Coronary artery (tissue), 2 donors: ENCODE results near the gene TMEFF2.

ENCODE experiments used
- DNase-seq: peaks from one replicate; pipeline ENCODE4 v3.0.0-alpha.2; 2017; ENCODE audit warnings: low spot score
- H3K27ac ChIP-seq, 2 donors: fragments of 200-600 bp; sonication (generic); one replicate each; pipeline ENCODE4 v1.5.1; 2016 to 2019
- H3K4me3 ChIP-seq: fragments of 200-600 bp; sonication (generic); 2 replicates; pipeline ENCODE4 v1.5.1; 2016; ENCODE audit warnings: mild to moderate bottlenecking, moderate library complexity
- TF ChIP-seq, protein P1 (sequence below): fragments of 200-600 bp; sonication (generic); IDR thresholded peaks from one replicate; pipeline ENCODE4 v1.5.1; 2019; ENCODE audit warnings: antibody characterized with exemption

The TMEFF2 gene

DNA sequence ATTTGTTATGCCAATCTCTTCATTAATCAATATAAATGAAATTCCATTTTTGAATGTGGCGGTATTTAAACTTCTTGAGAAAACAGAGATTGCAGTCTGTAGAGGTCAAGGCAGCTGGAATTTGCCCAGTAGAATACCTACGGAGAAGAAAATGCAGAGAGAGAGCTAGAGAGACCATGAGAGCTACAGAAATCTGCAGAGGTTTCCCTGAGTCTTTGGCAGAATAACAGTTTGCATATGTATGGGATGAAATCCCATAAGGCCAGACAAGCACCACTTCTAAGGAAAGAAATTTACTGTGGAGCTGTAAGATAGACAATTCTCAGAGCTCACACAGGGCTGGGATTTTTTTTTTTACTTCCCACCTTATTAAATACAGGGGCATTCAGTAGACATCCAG is 23.6 kb upstream of the TMEFF2 start:
- Histone ChIP-seq H3K4me3 (no peak overlapping the region), H3K27ac (no peak overlapping the region)
- TF ChIP-seq, protein P1, sequence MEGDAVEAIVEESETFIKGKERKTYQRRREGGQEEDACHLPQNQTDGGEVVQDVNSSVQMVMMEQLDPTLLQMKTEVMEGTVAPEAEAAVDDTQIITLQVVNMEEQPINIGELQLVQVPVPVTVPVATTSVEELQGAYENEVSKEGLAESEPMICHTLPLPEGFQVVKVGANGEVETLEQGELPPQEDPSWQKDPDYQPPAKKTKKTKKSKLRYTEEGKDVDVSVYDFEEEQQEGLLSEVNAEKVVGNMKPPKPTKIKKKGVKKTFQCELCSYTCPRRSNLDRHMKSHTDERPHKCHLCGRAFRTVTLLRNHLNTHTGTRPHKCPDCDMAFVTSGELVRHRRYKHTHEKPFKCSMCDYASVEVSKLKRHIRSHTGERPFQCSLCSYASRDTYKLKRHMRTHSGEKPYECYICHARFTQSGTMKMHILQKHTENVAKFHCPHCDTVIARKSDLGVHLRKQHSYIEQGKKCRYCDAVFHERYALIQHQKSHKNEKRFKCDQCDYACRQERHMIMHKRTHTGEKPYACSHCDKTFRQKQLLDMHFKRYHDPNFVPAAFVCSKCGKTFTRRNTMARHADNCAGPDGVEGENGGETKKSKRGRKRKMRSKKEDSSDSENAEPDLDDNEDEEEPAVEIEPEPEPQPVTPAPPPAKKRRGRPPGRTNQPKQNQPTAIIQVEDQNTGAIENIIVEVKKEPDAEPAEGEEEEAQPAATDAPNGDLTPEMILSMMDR = no peak
- no peak for DNase-seq

DNA sequence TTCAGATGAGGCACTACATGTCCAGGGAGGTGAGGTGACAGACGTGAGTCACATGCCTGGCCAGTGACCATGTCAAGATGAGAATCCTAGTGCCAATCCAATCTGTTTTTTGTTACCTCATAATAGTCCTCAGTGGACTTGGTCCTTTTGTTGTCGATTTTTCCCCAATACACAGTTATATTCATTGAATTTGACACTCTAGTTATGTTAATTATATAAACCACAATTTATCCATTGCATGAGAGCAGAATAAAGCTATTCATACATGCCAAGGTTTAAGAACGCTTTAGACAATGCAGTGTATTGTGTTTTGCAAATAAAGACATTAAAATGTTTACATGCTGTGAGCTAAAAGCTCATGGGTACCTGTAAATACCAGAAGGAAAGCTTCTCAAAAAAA is 21.6 kb upstream of the TMEFF2 start:
- TF ChIP-seq, protein P1 = no peak
- no peak for DNase-seq
- H3K27ac ChIP-seq = no peak overlapping the region
- H3K4me3 ChIP-seq = no peak overlapping the region

- Histone ChIP-seq H3K4me3 (no peak overlapping the region), H3K27ac (no peak overlapping the region)
- no peak for DNase-seq
- TF ChIP-seq, protein P1 = no peak
These were observed 20.6 kb upstream of the TMEFF2 start for GRCh38 chr2:192215096-192215877.

GRCh38 chr2:192208848-192209247 is 14.1 kb upstream of the TMEFF2 start:
- Histone ChIP-seq H3K27ac (no peak overlapping the region), H3K4me3 (no peak overlapping the region)
- TF ChIP-seq, protein P1 = no peak
- no peak for DNase-seq

DNA sequence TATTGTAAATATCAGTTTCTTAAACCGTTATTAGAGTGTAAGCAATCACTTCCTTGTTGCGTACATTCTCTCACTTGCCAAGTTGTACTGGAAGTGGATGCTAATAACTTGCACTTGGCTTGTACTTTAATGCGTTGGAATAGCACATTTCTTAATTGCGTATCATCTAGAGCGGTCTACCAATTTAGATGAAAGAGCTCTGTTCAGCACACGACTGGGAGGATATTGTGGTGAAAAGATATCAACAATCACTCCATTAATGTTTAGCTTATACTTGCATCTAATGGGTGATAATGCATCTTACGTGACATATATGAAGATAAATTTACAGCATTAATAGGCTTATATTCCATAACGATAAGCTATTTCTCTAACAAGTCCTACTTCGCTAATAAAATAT is 11.7 kb upstream of the TMEFF2 start:
- DNase-seq = no peak
- TF ChIP-seq, protein P1 = no peak
- H3K27ac ChIP-seq = no peak overlapping the region
- H3K4me3 ChIP-seq = no peak overlapping the region

DNA sequence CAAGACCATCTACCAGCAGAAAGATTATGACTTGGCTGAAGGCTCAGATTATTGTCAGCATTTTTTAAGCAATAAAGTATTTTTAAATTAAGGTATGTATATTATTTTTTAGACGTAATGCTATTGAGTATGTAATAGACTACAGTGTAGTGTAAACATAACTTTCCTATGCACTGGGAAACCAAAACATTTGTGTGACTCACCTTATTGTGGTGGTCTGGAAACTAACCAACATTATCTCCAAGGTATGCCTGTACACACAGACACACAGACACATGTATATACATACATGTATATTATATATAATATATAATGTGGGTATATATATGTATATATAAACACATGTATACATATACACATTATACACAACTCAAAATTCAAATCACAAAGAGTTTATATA is 9.1 kb upstream of the TMEFF2 start:
- Histone ChIP-seq H3K27ac (no peak overlapping the region), H3K4me3 (no peak overlapping the region)
- no peak for DNase-seq
- TF ChIP-seq, protein P1 = no peak

DNA sequence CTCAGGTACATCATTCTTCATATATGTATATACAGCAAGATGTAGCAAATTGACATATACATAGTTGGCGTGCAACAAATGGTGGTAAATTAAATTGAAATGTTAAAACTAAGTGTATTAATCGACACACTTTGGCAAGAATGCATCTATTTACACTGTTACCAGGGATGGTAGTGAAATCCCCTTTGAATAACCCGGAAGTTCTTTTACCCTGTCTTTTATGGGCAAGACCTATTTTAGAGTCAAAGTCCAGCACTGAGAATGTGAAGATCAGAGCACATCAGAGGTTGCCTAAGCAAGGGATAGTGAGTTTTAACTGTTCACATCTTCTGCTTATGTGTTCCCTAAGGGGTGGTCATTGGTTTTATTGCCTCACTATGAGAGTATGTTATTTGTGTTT is 7.6 kb upstream of the TMEFF2 start:
- Histone ChIP-seq H3K27ac (no peak overlapping the region), H3K4me3 (no peak overlapping the region)

More for the DNA sequence above, 7.6 kb upstream of the TMEFF2 start:
- TF ChIP-seq, protein P1 = no peak
- DNase-seq = no peak
